Parathyroid adenoma (tissue), 2 donors: ENCODE measurements around the gene CYTL1.

Source experiments
- H2AFZ ChIP-seq: fragments of 300-600 bp; sonication (generic); one replicate; pipeline ENCODE4 v1.7.0; 2017; ENCODE audit warnings: antibody characterized with exemption, mild to moderate bottlenecking
- H3K27ac ChIP-seq: fragments of 300-600 bp; sonication (generic); one replicate; pipeline ENCODE4 v1.7.0; 2017
- H3K27me3 ChIP-seq: fragments of 300-600 bp; sonication (generic); one replicate; pipeline ENCODE4 v1.7.0; 2017; ENCODE audit warnings: low read length; ENCODE audit not compliant: control insufficient read depth, insufficient read depth
- H3K36me3 ChIP-seq: fragments of 300-600 bp; sonication (generic); one replicate; pipeline ENCODE4 v1.7.0; 2017; ENCODE audit warnings: low read length; ENCODE audit not compliant: control insufficient read depth, insufficient read depth
- H3K4me1 ChIP-seq: fragments of 300-600 bp; sonication (generic); one replicate; pipeline ENCODE4 v1.7.0; 2017; ENCODE audit warnings: control low read depth
- H3K4me2 ChIP-seq: fragments of 300-600 bp; sonication (generic); one replicate; pipeline ENCODE4 v1.7.0; 2017; ENCODE audit warnings: low read length
- H3K4me3 ChIP-seq: fragments of 300-600 bp; sonication (generic); one replicate; pipeline ENCODE4 v1.7.0; 2017; ENCODE audit warnings: low read depth, low read length
- H3K79me2 ChIP-seq: fragments of 300-600 bp; sonication (generic); one replicate; pipeline ENCODE4 v1.7.0; 2017; ENCODE audit warnings: control low read depth
- H3K9ac ChIP-seq: fragments of 300-600 bp; sonication (generic); one replicate; pipeline ENCODE4 v1.7.0; 2017; ENCODE audit warnings: mild to moderate bottlenecking
- H3K9me3 ChIP-seq: fragments of 300-600 bp; sonication (generic); one replicate; pipeline ENCODE4 v1.7.0; 2017; ENCODE audit warnings: low read length; ENCODE audit not compliant: control insufficient read depth
- TF ChIP-seq, protein P1 (sequence below): fragments of 300-600 bp; sonication (generic); IDR thresholded peaks from one replicate; pipeline ENCODE4 v1.7.0; 2017; ENCODE audit warnings: antibody characterized with exemption, mild to moderate bottlenecking
- donor health status: primary hyperparathyroidism.

The CYTL1 gene

DNA sequence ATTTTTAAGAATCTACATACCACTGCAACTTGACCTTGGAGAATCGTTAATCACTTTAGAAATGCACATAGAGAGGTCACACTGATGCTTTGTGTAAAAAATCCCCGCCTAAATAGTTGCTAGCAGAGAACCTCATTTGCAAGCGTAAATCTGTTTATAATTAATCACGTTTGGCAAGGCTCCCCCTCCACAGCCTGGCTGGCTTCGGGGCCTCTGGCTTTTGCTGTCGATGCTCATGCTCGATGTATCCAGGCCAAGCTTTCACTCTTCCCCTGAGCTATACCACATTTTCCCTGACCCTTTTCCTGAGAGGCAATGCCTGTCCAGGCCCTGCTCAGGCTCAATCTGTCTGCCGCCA lies 23.4 kb downstream of the CYTL1 start:
- Histone ChIP-seq H3K4me2 (no peak overlapping the region), H3K9me3 (no peaks in the 10 kb centered on the region), H3K36me3 (no peaks in the 10 kb centered on the region), H3K9ac (no peak overlapping the region), H3K27ac (no peak overlapping the region), H3K4me3 (no peak overlapping the region), H3K4me1 (no peaks in the 10 kb centered on the region), H3K27me3 (no peaks in the 10 kb centered on the region), H2AFZ (no peak overlapping the region), H3K79me2 (no peaks in the 10 kb centered on the region)
- TF ChIP-seq, protein P1, sequence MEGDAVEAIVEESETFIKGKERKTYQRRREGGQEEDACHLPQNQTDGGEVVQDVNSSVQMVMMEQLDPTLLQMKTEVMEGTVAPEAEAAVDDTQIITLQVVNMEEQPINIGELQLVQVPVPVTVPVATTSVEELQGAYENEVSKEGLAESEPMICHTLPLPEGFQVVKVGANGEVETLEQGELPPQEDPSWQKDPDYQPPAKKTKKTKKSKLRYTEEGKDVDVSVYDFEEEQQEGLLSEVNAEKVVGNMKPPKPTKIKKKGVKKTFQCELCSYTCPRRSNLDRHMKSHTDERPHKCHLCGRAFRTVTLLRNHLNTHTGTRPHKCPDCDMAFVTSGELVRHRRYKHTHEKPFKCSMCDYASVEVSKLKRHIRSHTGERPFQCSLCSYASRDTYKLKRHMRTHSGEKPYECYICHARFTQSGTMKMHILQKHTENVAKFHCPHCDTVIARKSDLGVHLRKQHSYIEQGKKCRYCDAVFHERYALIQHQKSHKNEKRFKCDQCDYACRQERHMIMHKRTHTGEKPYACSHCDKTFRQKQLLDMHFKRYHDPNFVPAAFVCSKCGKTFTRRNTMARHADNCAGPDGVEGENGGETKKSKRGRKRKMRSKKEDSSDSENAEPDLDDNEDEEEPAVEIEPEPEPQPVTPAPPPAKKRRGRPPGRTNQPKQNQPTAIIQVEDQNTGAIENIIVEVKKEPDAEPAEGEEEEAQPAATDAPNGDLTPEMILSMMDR = no peak

DNA sequence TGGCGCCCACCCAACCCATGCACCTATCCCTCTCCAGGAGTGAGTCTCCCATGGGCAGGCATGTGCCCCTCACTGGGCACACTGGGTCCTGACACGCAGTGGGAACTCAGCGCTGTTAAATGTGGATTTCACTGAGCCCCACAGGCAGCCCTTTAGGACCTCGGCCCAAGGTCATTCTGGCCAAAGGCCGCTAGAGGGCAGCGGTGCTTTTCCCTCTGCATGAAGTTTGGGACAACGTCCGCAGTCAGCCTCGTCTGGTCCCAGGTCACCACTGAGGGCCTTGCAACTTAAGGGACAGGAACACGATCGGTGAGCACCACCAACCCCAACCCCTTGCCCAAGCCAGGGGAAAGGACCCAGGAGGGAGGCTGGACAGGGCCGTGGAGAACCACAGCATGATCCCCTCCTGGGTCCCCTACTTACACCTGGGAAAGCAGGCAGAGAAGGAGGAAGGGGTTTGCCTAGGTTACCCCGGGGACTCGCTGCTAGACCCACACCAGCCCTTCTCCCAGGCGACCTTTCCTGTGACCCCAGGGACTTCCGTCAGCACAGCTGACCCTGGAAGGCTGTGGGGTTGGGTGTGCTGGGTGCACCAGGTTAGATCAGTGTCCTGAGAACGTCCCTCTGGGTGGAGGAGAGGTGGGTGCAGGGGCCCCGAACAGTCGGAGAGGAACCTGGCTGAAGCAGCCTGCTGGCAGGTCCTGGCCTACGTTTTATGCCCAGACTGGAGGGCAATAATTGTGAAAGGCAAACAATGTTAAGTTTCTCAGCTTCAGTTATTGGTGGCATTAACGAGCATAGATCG lies 24.0 kb downstream of the CYTL1 start:
- Histone ChIP-seq H3K27me3 (no peaks in the 10 kb centered on the region), H3K4me1 (no peaks in the 10 kb centered on the region), H3K36me3 (no peaks in the 10 kb centered on the region), H2AFZ (no peak overlapping the region), H3K4me3 (no peak overlapping the region), H3K4me2 (no peak overlapping the region), H3K79me2 (no peaks in the 10 kb centered on the region), H3K9ac (no peak overlapping the region), H3K9me3 (no peaks in the 10 kb centered on the region), H3K27ac (no peak overlapping the region)
- TF ChIP-seq, protein P1 = peak; percentile 59

DNA sequence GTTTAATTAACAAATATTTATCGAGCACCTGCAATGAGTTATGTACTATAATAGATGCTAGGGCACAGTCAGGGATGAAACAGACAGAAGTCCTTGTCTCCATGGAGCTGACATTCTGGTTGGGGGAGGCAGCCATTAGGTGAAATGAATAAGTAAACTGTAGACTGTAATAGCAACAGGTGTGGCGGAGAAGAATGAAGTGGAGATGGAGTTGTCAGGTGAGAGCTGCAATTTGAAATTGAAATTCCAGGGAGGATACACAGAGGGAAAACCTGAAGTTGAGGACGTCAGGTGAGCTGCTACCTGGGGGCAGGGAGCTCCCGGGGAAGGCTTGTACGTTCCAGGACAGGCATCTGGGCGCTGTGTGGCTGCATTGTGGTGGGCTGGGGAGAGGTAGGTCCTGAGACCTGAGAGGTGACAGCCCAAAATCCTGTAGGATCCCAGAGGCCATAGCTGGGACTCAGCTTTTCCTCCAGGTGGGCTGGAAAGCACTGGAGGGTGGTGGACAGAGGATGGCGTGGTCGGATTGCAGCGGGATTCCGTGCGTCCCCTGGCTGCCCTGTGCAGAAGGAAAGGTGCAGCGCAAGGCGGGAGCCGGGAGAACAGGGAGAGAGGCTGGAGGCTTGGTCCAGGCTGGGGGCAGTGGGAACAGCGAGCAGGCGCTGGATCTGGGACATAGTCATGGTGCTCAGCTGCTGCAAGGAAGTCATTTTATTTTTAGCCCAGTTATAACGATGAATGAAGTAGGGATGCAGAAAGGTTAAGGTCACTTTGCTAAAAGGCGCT lies 24.8 kb downstream of the CYTL1 start:
- no peaks in the 10 kb centered on the region for H3K27me3 ChIP-seq
- H3K9me3 ChIP-seq = no peaks in the 10 kb centered on the region
- H3K27ac ChIP-seq = no peak overlapping the region
- no peaks in the 10 kb centered on the region for H3K36me3 ChIP-seq
- H3K4me3 ChIP-seq = no peak overlapping the region
- TF ChIP-seq, protein P1 = no peak
- no peak overlapping the region for H3K9ac ChIP-seq
- no peaks in the 10 kb centered on the region for H3K79me2 ChIP-seq
- no peaks in the 10 kb centered on the region for H3K4me1 ChIP-seq
- H2AFZ ChIP-seq = no peak overlapping the region
- no peak overlapping the region for H3K4me2 ChIP-seq

DNA sequence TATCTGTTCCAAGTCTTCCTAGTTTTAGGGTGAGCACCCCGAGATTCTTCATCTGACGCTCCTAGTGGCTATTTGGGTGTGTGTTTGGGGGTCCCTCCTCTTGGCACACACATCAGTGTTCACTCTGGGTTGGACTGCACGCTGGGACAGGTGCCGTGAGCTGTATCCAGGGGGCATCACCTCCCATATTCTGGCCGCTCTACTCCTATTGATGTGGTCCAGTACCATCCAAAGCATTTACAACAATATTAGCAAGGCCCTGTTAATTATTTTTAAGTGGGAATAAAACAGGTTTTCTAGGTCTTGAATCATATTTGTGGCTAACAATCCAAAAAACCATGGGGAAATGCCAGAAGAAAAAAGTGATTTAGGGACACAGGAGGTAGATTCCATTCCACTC lies 26.4 kb downstream of the CYTL1 start:
- no peak overlapping the region for H3K4me3 ChIP-seq
- H3K4me1 ChIP-seq = no peaks in the 10 kb centered on the region
- no peaks in the 10 kb centered on the region for H3K79me2 ChIP-seq
- H3K4me2 ChIP-seq = no peak overlapping the region
- no peaks in the 10 kb centered on the region for H3K27me3 ChIP-seq
- TF ChIP-seq, protein P1 = no peak
- H2AFZ ChIP-seq = no peak overlapping the region
- H3K27ac ChIP-seq = no peak overlapping the region
- H3K9ac ChIP-seq = no peak overlapping the region
- no peaks in the 10 kb centered on the region for H3K9me3 ChIP-seq
- H3K36me3 ChIP-seq = no peaks in the 10 kb centered on the region
